Measurements from ENCODE around the gene B2M. TPM values are rescaled to one million over a fixed set of nuclear protein-coding genes. Genes with fewer than 3 reads are reported as not detected.
"Not testable (repeated sequence)": the region's sequence is repeated elsewhere in the genome, so short reads cannot be mapped to it uniquely, and the experiment has no call there.

B2M gene
- 1,758 TPM for total RNA-seq

GRCh38 chr15:44711096-44711742, at the start of gene B2M, which contains the start of gene PATL2:
TSS of gene B2M (plus strand) at chr15:44711517. CDS start at chr15:44711547, 30 bp downstream.
TSS of gene PATL2 (minus strand) at chr15:44711323. CDS start at chr15:44676490, 34,833 bp downstream.
- ATAC-seq = peak; percentile 98
- intact Hi-C loops (cut with DNase I) = no loop called here
- DNase-seq (ENCODE audit: low spot score) = peak; percentile 98

- ATAC-seq = no peak
- intact Hi-C loops (cut with DNase I) = no loop called here
- no peak for DNase-seq (ENCODE audit: low spot score)
These were observed 49.7 kb upstream of the B2M start for GRCh38 chr15:44661576-44661975.

GRCh38 chr15:44662478-44663409, 48.6 kb upstream of the B2M start:
- DNase-seq (ENCODE audit: low spot score) (peak; percentile 74), ATAC-seq (peak; percentile 65)
- intact Hi-C loops (cut with DNase I) = loop anchor here (2.0 kb wide), 1 partner anchor 70 kb away; no protein-coding TSS in a partner anchor

- intact Hi-C loops (cut with DNase I) = loop anchor here (2.0 kb wide), 1 partner anchor 69 kb away; no protein-coding TSS in a partner anchor
- peak; percentile 99 for DNase-seq (ENCODE audit: low spot score)
- peak; percentile 99 for ATAC-seq
These were observed 47.7 kb upstream of the B2M start, which contains the start of gene SPG11 for GRCh38 chr15:44663410-44664308. TSS of gene SPG11 (minus strand) at chr15:44663662. CDS start at chr15:44663647, 15 bp downstream.

GRCh38 chr15:44666210-44667038, 44.9 kb upstream of the B2M start:
- no peak for ATAC-seq
- intact Hi-C loops (cut with DNase I) = no loop called here
- DNase-seq (ENCODE audit: low spot score) = no peak

GRCh38 chr15:44667039-44667360, 44.3 kb upstream of the B2M start:
- intact Hi-C loops (cut with DNase I) = no loop called here
- DNase-seq (ENCODE audit: low spot score) (no peak), ATAC-seq (no peak)

GRCh38 chr15:44668921-44669320, 42.4 kb upstream of the B2M start:
- DNase-seq (ENCODE audit: low spot score) (no peak), ATAC-seq (no peak)
- intact Hi-C loops (cut with DNase I) = no loop called here

GRCh38 chr15:44670087-44670950, 41.0 kb upstream of the B2M start:
- intact Hi-C loops (cut with DNase I) = no loop called here
- no peak for ATAC-seq
- no peak for DNase-seq (ENCODE audit: low spot score)

- no peak for DNase-seq (ENCODE audit: low spot score)
- intact Hi-C loops (cut with DNase I) = no loop called here
- no peak for ATAC-seq
These were observed 37.7 kb upstream of the B2M start for GRCh38 chr15:44673639-44674038.

GRCh38 chr15:44675911-44676310, 35.4 kb upstream of the B2M start:
- no peak for ATAC-seq
- DNase-seq (ENCODE audit: low spot score) = no peak
- intact Hi-C loops (cut with DNase I) = no loop called here

- intact Hi-C loops (cut with DNase I) = no loop called here
- ATAC-seq (no peak), DNase-seq (ENCODE audit: low spot score) (no peak)
These were observed 34.6 kb upstream of the B2M start for GRCh38 chr15:44676676-44677075.

- ATAC-seq (no peak), DNase-seq (ENCODE audit: low spot score) (no peak)
- intact Hi-C loops (cut with DNase I) = no loop called here
These were observed 29.1 kb upstream of the B2M start for GRCh38 chr15:44682211-44682610.

GRCh38 chr15:44682809-44683682, 28.3 kb upstream of the B2M start:
- intact Hi-C loops (cut with DNase I); ATAC-seq; DNase-seq (ENCODE audit: low spot score): not testable (repeated sequence)

GRCh38 chr15:44689318-44689717, 22.0 kb upstream of the B2M start:
- DNase-seq (ENCODE audit: low spot score); ATAC-seq; intact Hi-C loops (cut with DNase I): not testable (repeated sequence)

GRCh38 chr15:44690245-44690644, 21.1 kb upstream of the B2M start:
- ATAC-seq; intact Hi-C loops (cut with DNase I); DNase-seq (ENCODE audit: low spot score): not testable (repeated sequence)

GRCh38 chr15:44692659-44693058, 18.7 kb upstream of the B2M start:
- no peak for ATAC-seq
- intact Hi-C loops (cut with DNase I) = no loop called here

More at GRCh38 chr15:44692659-44693058, 18.7 kb upstream of the B2M start:
- no peak for DNase-seq (ENCODE audit: low spot score)

All from sciatic nerve (tissue), 2 donors.